GOT3 (cell line): ENCODE measurements around the gene ZNF358.

ENCODE experiments used
- DNase-seq: peaks from one replicate; lab custom pipeline; 2025; ENCODE audit warnings: mixed read lengths; lab: John Stamatoyannopoulos, UW

ZNF358 gene

GRCh38 chr19:7520131-7521051 is 4.5 kb downstream of the ZNF358 start:
- DNase-seq, result no peak

- DNase-seq, result no peak
Measured at GRCh38 chr19:7521551-7522071, 5.7 kb downstream of the ZNF358 start.

- DNase-seq, result peak; percentile 93
Measured at GRCh38 chr19:7522072-7522922, 6.4 kb downstream of the ZNF358 start, which contains the start of gene MCOLN1. TSS of gene MCOLN1 (plus strand) at chr19:7522624. CDS start at chr19:7522751, 127 bp downstream.

- no peak for DNase-seq
Measured at GRCh38 chr19:7522923-7523667, 7.2 kb downstream of the ZNF358 start.

- no peak for DNase-seq
Measured at GRCh38 chr19:7524523-7524922, 8.6 kb downstream of the ZNF358 start.

GRCh38 chr19:7524992-7525739 is 9.3 kb downstream of the ZNF358 start:
- DNase-seq, result no peak

- DNase-seq, result no peak
Measured at GRCh38 chr19:7526059-7526929, 10.4 kb downstream of the ZNF358 start.

- no peak for DNase-seq
Measured at GRCh38 chr19:7527516-7528191, 11.8 kb downstream of the ZNF358 start.

- no peak for DNase-seq
Measured at GRCh38 chr19:7528192-7528519, 12.3 kb downstream of the ZNF358 start.

GRCh38 chr19:7528522-7529245 is 12.8 kb downstream of the ZNF358 start:
- DNase-seq, result no peak

GRCh38 chr19:7529246-7529600 is 13.3 kb downstream of the ZNF358 start:
- no peak for DNase-seq

GRCh38 chr19:7529610-7530490 is 13.9 kb downstream of the ZNF358 start:
- no peak for DNase-seq

- no peak for DNase-seq
Measured at GRCh38 chr19:7533281-7533885, 17.5 kb downstream of the ZNF358 start.

- peak; percentile 28 for DNase-seq
Measured at GRCh38 chr19:7533925-7534480, 18.1 kb downstream of the ZNF358 start.

- DNase-seq, result no peak
Measured at GRCh38 chr19:7534531-7535046, 18.7 kb downstream of the ZNF358 start.

- DNase-seq, result peak; percentile 73
Measured at GRCh38 chr19:7535047-7535997, 19.4 kb downstream of the ZNF358 start, which contains the start of gene PNPLA6. TSS of gene PNPLA6 (plus strand) at chr19:7535717. CDS start at chr19:7535789, 72 bp downstream.
